Nephron progenitor cell (in vitro differentiated cells): ENCODE measurements around the gene RAB7B.

Source experiments
- DNase-seq: peaks from one replicate; pipeline ENCODE4 v3.0.0; 2021
- H3K27ac Mint-ChIP-seq: 2 replicates; pipeline ENCODE4 v1.8.0; 2021; ENCODE audit warnings: mild to moderate bottlenecking, moderate library complexity, mixed read lengths
- H3K27me3 Mint-ChIP-seq: 2 replicates; pipeline ENCODE4 v1.8.0; 2021; ENCODE audit warnings: mild to moderate bottlenecking, low read depth, mixed read lengths; ENCODE audit not compliant: poor library complexity
- H3K36me3 Mint-ChIP-seq: 2 replicates; pipeline ENCODE4 v1.8.0; 2021; ENCODE audit warnings: low read depth, mixed read lengths
- H3K4me1 Mint-ChIP-seq: 2 replicates; pipeline ENCODE4 v1.8.0; 2021; ENCODE audit warnings: mixed read lengths
- H3K4me3 Mint-ChIP-seq: 2 replicates; pipeline ENCODE4 v1.8.0; 2021; ENCODE audit warnings: mild to moderate bottlenecking, moderate library complexity, mixed read lengths
- H3K9me3 Mint-ChIP-seq: 2 replicates; pipeline ENCODE4 v1.8.0; 2021; ENCODE audit warnings: mild to moderate bottlenecking, moderate library complexity, mixed read lengths
- TF ChIP-seq, protein P1 (sequence below): fragments of 200-600 bp; sonication (generic); IDR thresholded peaks from 2 replicates; pipeline ENCODE4 v1.5.0; 2021; ENCODE audit warnings: antibody characterized with exemption

RAB7B gene

DNA sequence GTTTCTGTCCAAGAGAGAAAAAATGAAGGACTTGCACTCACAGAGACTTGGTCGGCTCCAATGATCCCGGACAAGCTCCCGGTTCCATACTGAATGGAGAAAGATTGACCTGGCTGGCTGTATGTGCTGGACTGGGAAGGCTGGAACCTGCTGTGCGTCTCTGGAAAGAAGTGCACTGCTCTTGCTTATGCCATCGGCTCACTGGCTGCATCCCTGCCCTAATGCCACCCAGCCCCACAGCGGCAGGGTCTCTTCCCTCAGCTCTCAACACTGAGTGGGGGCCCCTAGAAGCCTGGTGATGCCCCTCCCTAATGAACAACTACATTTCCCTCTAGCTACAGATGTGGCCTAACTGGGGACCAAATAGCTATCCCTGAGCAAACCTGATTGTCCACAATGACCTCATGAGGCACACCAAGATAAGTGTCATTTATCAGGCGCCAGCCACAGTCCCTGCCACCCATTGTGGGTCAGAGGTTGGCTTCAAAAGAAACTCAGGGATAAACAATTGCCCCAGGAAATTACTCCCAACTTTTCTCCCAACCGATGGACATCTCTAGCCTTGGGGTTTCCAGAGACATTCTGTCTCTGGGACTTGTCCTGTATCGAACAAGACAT lies 17.9 kb upstream of the RAB7B start:
- H3K36me3 Mint-ChIP-seq = no peaks in the 10 kb centered on the region

DNA sequence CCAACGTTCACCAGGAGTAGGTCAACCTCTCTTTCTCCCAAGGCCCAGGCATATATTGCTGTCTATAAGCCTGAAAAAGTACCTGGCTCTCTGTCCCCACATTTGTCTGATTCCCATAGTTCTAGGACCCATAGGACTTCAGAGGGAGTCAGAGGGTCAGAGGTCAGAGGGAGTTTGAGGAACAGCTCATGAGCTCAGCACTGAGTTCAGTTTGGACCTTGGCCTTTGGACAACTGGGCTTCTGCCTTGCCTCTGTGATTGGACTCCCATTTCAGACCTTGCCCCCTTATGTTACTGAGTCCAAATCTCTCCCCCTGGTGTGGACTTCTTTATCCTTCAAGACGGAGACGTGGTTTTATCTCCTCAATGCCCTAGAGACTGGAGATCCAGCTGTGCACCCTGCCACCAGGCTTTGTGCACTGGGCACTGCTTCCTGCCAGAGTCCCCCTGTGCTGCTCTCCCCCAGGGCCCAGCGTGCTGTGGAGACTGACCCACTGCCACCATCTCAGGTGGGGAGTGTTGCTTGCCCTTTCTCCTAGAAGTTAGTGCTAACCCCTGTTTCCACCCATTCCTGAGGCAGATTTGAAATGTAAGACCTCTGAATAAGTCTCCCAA lies 17.3 kb upstream of the RAB7B start:
- peaks cover 5% of the 10 kb centered on the region for H3K9me3 Mint-ChIP-seq
- H3K4me3 Mint-ChIP-seq = no peak overlapping the region
- H3K4me1 Mint-ChIP-seq = peaks cover 14% of the 10 kb centered on the region
- no peak for DNase-seq
- no peaks in the 10 kb centered on the region for H3K36me3 Mint-ChIP-seq
- TF ChIP-seq, protein P1, sequence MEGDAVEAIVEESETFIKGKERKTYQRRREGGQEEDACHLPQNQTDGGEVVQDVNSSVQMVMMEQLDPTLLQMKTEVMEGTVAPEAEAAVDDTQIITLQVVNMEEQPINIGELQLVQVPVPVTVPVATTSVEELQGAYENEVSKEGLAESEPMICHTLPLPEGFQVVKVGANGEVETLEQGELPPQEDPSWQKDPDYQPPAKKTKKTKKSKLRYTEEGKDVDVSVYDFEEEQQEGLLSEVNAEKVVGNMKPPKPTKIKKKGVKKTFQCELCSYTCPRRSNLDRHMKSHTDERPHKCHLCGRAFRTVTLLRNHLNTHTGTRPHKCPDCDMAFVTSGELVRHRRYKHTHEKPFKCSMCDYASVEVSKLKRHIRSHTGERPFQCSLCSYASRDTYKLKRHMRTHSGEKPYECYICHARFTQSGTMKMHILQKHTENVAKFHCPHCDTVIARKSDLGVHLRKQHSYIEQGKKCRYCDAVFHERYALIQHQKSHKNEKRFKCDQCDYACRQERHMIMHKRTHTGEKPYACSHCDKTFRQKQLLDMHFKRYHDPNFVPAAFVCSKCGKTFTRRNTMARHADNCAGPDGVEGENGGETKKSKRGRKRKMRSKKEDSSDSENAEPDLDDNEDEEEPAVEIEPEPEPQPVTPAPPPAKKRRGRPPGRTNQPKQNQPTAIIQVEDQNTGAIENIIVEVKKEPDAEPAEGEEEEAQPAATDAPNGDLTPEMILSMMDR = no peak
- H3K27me3 Mint-ChIP-seq = peaks cover 18% of the 10 kb centered on the region
- no peak overlapping the region for H3K27ac Mint-ChIP-seq

More for the DNA sequence above, 17.9 kb upstream of the RAB7B start:
- DNase-seq = no peak
- peaks cover 10% of the 10 kb centered on the region for H3K9me3 Mint-ChIP-seq
- peaks cover 14% of the 10 kb centered on the region for H3K4me1 Mint-ChIP-seq
- TF ChIP-seq, protein P1 = no peak
- H3K27me3 Mint-ChIP-seq = peaks cover 16% of the 10 kb centered on the region
- H3K27ac Mint-ChIP-seq = no peak overlapping the region
- no peak overlapping the region for H3K4me3 Mint-ChIP-seq

DNA sequence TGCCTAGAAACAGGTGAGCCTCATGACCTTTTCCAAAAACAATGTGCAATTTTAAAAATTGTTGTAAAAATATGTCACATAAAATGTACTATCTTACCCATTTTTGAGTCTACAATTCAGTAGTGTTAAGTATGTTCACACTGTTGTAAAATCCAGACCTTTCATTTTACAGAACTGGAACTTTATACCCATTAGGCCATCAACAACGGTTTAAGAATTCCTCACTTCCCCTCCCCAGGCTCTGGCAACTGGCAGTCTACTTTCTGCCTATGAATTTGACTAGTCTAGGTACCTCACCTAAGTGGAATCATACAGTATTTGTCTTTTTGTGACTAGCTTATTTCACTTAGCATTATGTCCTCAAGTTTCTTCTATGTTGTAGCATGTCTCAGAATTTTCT lies 11.9 kb upstream of the RAB7B start:
- Mint-ChIP-seq H3K36me3 (no peaks in the 10 kb centered on the region), H3K4me1 (peaks cover 10% of the 10 kb centered on the region), H3K27me3 (peaks cover 11% of the 10 kb centered on the region)

DNA sequence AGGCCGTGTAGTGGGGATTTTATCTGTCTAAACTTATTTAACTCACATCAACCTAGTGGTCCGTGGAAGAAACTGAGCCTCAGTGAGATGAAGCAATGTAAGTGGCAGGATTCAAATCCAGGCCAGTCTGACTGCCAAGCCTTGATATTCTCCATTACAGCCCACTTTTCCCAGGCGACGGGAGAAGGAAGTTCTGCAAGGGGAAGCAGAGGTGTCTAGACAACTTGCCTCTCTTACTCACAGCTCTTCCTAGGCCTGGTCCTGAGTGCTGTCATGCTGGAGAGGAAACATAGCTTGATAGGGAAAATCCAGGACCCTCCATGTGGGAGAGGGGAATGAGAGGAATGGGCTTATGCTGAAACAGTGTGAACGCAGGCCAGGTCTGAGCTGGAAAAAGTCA lies 11.4 kb upstream of the RAB7B start:
- H3K4me3 Mint-ChIP-seq = no peak overlapping the region
- no peak for DNase-seq
- H3K27ac Mint-ChIP-seq = no peak overlapping the region
- peaks cover 15% of the 10 kb centered on the region for H3K4me1 Mint-ChIP-seq
- H3K9me3 Mint-ChIP-seq = peaks cover 5% of the 10 kb centered on the region
- TF ChIP-seq, protein P1 = no peak
- no peaks in the 10 kb centered on the region for H3K36me3 Mint-ChIP-seq
- H3K27me3 Mint-ChIP-seq = peaks cover 11% of the 10 kb centered on the region

More for the DNA sequence above, 11.9 kb upstream of the RAB7B start:
- no peak overlapping the region for H3K27ac Mint-ChIP-seq
- H3K9me3 Mint-ChIP-seq = peaks cover 5% of the 10 kb centered on the region
- DNase-seq = no peak
- TF ChIP-seq, protein P1 = no peak
- no peak overlapping the region for H3K4me3 Mint-ChIP-seq

DNA sequence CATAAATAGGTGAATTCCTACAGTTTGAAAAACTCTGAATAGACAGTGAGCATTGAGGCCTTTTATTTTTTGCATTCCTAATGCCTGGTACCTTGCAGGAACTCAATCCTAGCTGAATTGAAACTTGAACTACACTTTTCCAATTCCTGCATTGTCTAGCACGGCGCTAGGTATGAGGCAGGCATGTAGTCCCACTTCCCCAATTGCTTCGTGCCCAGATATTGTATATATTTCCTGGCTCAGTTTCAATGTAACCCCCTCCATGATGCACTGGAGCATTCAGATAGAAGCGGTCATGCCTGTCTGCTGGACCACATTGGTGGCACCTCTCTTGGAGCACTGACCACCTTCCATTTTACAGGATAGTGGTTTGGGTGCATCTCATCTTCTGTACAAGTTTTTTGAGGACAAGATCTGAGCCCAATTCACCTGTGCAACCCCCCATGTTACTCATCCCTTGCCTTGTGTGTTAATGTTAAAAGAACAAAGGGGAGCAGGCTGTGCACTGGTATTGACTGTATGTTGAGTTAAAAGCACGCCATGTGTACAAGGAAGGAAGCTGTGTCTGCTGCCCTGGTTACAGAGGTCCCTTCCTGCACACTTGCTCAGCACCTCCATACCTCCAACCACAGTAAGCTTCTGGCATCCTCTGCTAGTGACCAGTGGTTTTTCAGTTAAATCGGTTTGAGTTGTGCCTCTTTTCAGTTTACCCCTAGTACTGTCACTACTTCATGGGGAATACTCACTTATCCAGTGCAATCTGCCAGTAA lies 10.0 kb upstream of the RAB7B start:
- TF ChIP-seq, protein P1 = no peak
- Mint-ChIP-seq H3K27me3 (peaks cover 11% of the 10 kb centered on the region), H3K4me3 (no peak overlapping the region), H3K4me1 (peaks cover 20% of the 10 kb centered on the region), H3K9me3 (peaks cover 5% of the 10 kb centered on the region), H3K36me3 (no peaks in the 10 kb centered on the region), H3K27ac (no peak overlapping the region)
- DNase-seq = no peak
